DLD1 (cell line): ENCODE results near the gene THOP1.

Experiments used
- in situ Hi-C: cut with HindIII; loops from 2 replicates; pipeline ENCODE4 v1.10.0; 2017; ENCODE audit warnings: low sequenced_read_pairs

The THOP1 gene

DNA sequence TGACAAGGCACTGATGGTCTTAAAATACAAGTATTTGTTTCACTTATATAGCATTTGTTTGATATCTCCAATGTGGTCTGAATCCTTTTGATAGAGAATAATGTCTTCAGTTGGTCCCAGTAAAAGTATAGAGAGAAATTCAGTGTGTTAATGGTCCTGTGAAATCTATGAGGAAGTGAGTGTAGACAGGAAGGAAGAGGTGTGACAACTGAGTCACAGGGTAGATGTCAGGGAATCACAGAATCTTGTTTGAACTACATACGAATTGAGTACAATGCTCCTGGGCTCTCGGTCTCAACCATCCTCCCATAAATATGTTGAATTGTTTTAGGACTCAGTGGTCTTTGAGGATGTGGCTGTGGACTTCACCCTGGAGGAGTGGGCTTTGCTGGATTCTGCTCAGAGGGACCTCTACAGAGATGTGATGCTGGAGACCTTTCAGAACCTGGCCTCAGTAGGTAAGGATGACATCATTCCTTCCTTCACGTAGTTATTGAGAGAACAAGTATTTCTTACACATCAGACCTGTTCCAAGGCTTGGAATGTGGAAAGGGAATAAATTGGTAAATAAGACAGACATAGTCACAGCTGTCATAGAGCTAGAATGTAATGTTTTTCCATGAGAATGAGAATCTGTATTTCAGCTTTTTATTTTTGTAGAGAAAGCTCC is 65.1 kb downstream of the THOP1 start:
- in situ Hi-C loops: no loop called here

GRCh38 chr19:2852598-2852997 is 67.3 kb downstream of the THOP1 start:
- in situ Hi-C loops: no loop called here

DNA sequence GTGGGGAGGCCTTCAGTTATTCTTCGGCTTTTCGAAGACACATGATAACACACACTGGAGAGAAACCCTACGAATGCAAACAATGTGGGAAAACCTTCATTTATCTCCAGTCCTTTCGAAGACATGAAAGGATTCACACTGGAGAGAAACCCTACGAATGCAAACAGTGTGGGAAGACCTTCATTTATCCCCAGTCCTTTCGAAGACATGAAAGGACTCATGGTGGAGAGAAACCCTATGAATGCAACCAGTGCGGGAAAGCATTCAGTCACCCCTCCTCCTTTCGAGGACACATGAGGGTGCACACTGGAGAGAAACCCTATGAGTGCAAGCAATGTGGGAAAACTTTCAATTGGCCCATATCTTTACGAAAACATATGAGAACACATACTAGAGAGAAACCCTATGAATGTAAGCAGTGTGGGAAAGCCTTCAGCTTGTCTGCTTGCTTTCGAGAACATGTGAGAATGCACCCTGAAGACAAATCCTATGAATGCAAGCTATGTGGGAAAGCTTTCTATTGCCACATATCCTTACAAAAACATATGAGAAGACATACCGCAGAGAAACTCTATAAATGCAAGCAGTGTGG is 67.8 kb downstream of the THOP1 start:
- in situ Hi-C loops: no loop called here

- in situ Hi-C loops: no loop called here
Measured at GRCh38 chr19:2854849-2855248, 69.5 kb downstream of the THOP1 start.

DNA sequence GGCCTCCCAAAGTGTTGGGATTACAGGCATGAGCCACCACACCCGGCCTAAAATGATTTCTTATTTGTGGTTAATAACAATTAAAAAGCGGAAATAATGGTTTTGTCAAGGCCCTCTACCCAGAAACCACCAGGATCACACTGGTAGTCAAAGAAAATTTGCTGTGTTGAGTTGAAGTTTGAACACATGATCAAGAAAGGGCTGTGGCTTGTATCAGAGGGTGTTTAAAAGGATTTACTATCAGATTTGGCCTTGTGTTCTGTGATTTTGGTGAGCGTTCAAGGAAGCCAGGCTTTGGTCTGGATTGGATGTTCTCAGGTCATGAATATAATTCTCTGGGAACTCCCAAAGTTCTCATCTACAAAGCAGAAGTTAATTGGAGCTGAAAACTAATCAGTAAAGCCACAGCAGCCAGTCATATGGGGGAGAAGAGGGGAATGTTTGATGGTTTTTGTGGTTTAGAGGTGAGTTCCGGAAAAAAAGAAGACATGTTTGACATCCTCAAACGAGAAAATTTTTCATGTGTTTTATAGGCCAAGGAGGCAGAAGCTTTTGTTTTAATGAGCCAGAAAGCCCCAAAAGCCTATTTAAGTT is 71.3 kb downstream of the THOP1 start:
- in situ Hi-C loops: no loop called here

- in situ Hi-C loops: no loop called here
Measured at GRCh38 chr19:2858864-2859263, 73.6 kb downstream of the THOP1 start.

DNA sequence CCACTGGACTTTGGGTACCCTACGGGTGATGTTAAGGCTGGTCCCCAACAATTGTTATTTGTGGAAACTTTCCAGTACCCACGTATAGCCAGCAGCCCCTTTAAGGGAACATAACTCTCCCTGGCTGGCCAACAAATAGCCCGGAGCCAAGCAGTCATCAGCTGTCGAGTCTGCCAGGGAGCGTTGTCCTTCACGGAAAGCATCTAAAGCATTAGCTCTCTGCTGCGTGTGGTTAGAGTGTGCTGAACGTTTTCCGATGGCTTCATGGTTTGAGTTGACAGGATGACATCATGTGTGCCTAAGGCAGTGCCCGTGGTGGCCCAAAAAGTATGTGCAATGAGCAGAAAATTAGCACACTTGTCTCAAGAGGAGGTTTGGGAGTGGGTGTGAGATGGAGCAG is 78.5 kb downstream of the THOP1 start:
- in situ Hi-C loops: no loop called here
